Fibroblast of mammary gland (primary cell): ENCODE results near the gene VWF.
"Not testable (repeated sequence)": the region's sequence is repeated elsewhere in the genome, so short reads cannot be mapped to it uniquely, and the experiment has no call there.

Experiments
- DNase-seq: peaks from one replicate; pipeline ENCODE4 v3.0.0-alpha.2; 2010; ENCODE audit warnings: low read depth
- H3K4me3 ChIP-seq: 2 replicates; pipeline ENCODE4 v1.5.1; 2011; ENCODE audit warnings: low read depth, mild to moderate bottlenecking, low read length, moderate library complexity; ENCODE audit not compliant: control insufficient read depth
- TF ChIP-seq, protein P1 (sequence below): conservative IDR thresholded peaks from 2 replicates; pipeline ENCODE4 v1.5.1; 2011; ENCODE audit warnings: low read depth, low read length, inconsistent platforms; ENCODE audit not compliant: control insufficient read depth, insufficient read depth

VWF gene

DNA sequence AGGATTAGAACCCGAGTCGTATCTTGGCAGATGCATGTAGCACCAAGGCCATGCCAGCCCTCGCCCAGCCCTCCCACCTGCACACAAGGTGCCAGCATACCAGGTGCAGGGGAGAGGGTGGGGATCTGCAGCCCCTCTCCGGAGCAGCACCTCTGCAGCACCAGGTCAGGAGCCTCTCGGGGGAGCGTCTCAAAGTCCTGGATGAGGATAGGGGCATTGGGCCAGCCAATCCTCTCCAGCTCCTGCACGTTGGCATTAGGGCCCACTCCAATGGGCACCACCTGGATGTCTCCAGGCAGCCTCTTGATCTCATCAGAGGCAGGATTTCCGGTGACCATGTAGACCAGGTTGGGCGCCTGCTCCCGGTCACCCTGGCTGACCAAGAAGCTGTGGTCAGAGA lies 106.2 kb downstream of the VWF start:
- no peak overlapping the region for H3K4me3 ChIP-seq
- no peak for DNase-seq
- TF ChIP-seq, protein P1, sequence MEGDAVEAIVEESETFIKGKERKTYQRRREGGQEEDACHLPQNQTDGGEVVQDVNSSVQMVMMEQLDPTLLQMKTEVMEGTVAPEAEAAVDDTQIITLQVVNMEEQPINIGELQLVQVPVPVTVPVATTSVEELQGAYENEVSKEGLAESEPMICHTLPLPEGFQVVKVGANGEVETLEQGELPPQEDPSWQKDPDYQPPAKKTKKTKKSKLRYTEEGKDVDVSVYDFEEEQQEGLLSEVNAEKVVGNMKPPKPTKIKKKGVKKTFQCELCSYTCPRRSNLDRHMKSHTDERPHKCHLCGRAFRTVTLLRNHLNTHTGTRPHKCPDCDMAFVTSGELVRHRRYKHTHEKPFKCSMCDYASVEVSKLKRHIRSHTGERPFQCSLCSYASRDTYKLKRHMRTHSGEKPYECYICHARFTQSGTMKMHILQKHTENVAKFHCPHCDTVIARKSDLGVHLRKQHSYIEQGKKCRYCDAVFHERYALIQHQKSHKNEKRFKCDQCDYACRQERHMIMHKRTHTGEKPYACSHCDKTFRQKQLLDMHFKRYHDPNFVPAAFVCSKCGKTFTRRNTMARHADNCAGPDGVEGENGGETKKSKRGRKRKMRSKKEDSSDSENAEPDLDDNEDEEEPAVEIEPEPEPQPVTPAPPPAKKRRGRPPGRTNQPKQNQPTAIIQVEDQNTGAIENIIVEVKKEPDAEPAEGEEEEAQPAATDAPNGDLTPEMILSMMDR: no peak

DNA sequence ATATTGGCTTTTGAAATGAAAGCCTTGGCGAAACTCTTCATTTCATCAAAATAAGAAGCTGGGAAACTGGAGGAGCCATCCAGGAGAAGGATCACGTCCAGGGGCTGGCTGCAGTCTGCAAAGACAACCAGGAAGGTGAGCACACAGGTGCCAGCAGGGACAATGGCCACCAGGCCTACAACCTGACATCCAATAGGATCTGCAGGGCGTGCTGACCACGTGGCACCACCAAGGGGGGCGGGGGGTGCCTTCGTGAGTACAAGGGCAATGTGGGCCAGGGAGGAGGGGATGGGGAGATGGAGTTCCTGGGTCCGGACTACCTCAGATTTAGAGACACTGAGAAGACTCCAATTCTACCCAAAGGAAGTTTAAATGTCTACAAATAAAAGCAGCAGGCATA lies 107.7 kb downstream of the VWF start:
- TF ChIP-seq, protein P1: no peak
- no peak for DNase-seq
- H3K4me3 ChIP-seq: no peak overlapping the region

DNA sequence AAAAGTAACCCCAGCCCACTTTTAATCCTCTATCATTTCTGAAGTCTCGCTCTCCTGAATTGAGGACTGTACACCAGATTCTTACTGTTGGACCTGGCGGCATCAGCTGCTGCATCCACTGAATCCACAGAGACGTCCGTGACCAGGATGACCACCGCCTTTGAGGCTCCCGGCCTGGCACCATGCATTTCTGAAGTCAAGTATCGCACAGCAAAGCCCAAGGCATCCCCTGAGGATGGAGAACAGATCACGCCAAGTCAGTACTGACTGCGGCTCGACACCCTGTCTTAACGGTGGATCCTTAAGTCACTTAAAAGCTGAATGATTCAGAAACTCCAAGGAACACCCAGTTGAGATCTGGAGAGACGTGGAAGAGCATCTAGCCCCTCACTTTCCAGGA lies 108.5 kb downstream of the VWF start:
- H3K4me3 ChIP-seq, DNase-seq: not testable (repeated sequence)

DNA sequence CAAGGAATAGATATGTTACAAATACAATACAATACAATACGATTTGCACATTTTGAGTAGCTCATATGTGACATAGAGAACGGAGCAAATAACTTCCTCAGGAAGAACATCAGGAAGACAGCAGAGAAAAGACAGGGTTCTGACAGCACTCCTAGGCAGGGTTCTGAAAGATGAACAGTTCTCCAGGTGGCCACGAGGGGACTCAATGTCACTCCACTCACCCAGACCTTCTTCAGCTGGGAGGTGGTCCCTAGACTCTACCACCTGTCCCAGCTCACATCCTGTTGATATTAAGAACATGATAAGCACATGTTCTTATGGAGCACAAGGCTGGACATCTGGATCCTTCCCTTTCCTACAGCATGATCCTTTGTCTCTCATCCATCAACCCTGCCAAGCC lies 109.2 kb downstream of the VWF start:
- DNase-seq, H3K4me3 ChIP-seq: not testable (repeated sequence)

DNA sequence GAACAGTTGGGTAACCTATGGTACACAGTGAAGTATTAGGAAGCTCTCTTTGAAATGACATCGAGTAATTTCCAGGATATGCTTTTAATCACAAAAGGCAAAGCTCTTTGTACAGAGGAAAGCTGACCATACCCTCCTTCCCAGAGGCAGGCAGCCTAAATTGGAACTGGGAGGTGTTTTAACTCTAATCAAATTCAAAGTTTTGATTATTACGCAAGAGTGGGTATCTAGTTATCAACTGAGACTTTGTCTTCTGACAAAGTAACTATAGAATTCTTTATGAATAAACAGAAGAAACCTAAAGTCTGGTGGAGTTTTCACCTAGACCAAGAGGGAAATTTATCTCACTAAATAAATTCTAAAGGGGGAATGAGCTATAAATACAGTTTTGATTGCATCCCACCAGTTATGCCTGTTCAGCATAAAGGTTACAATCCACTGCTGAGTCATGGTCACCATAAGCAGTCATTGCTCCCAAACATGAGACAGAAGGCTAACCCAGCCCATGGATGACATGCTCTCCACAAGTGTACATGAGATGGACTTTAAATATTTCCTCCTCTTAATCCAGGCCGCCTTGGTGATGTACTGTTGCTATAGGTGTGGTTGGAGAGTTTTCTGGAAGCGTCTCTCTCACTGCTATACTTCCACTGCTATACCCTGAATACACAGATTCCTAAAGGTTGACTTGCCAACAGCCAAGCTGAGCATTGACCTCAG lies 113.7 kb downstream of the VWF start:
- DNase-seq, H3K4me3 ChIP-seq: not testable (repeated sequence)

DNA sequence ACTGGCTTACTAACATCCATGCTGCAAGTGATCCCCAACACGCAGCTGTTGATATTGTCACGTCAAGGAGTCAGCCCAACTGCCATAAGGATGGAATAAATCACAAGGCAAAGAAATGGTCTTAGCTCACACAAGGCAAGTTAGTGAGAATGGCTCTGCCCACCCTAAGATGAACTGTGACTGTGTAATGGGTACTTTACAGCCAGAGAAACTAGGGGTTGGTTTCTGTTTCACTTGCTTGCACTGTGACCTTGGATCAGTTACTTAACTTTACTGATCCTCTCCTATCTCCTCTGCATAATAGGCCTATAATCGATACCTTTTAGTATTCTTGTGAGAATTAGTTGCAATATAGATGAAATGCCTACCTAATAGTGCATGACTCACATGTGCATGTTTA lies 127.2 kb downstream of the VWF start:
- TF ChIP-seq, protein P1: no peak
- H3K4me3 ChIP-seq: no peak overlapping the region
- no peak for DNase-seq

DNA sequence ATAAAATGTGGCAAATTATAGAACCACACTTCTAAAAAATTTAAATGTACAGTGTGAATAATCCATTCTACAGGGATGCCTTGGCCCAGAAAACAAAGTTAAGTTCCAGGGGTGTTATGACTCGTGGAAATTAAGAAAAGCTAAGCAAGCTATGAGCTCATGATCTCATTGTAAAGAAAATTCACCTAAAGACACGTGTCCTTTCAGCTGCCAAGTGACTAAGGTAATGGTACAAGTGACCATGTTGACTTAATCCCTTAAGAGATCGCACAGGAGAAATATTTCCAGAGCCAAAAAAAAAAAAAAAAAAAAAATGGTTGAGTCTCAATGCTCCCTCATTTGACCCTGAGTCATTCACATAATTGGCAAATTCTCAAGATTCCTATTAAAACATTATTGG lies 128.0 kb downstream of the VWF start:
- TF ChIP-seq, protein P1: no peak
- no peak overlapping the region for H3K4me3 ChIP-seq
- peak; percentile 6 for DNase-seq

DNA sequence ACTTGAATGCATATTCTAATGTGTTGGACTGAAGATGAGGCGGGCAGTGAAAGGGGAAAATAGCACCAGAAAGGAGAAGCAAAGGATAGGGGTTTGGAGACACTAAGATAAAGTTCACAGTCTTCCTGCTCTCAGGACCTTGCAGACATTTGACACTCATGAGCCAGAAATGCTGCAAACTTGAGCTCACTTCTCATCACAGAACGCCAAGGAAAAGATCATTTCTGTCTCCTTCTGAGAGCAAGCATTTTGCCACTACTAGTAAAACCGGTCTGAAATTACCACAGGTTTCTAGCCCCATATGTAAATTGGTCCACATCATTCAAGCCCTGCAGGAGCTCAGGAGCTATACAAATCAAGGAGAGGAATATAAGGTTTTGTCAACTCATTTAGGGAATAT lies 134.8 kb downstream of the VWF start:
- TF ChIP-seq, protein P1: no peak
- DNase-seq: no peak
- H3K4me3 ChIP-seq: no peak overlapping the region
